PFSK-1 (cell line): ENCODE results near the gene TBKBP1.

Experiments used
- FOXP2 ChIP-seq: optimal IDR thresholded peaks from 2 replicates; pipeline ENCODE3; 2011; ENCODE audit warnings: borderline replicate concordance, control low read depth, inconsistent platforms; ENCODE audit not compliant: insufficient read depth; ENCODE audit errors: extremely low read length, extremely low read depth
- POLR2AphosphoS5 ChIP-seq: IDR thresholded peaks from 2 replicates; pipeline ENCODE4 v1.6.1; 2012; ENCODE audit warnings: low read depth, mild to moderate bottlenecking, control low read depth, low read length, moderate library complexity
- SIN3A ChIP-seq: IDR thresholded peaks from 2 replicates; pipeline ENCODE4 v1.6.1; 2012; ENCODE audit warnings: mild to moderate bottlenecking, low read length, moderate library complexity, borderline replicate concordance; ENCODE audit not compliant: insufficient read depth
- TAF1 ChIP-seq: IDR thresholded peaks from 2 replicates; pipeline ENCODE4 v1.6.1; 2012; ENCODE audit warnings: low read length, control low read depth, borderline replicate concordance; ENCODE audit not compliant: insufficient read depth
- TF ChIP-seq, protein P1 (sequence below), 2 experiments: IDR thresholded peaks; 2 replicates each; pipeline versions ENCODE4 v1.6.1 to v1.8.0; 2011 to 2012; ENCODE audit warnings: low read depth in 2 of 2, low read length in 2 of 2, control low read depth in 1 of 2, inconsistent platforms in 1 of 2, mild to moderate bottlenecking in 1 of 2, moderate library complexity in 1 of 2; ENCODE audit not compliant: insufficient read depth in 1 of 2

The TBKBP1 gene

GRCh38 chr17:47690121-47690520 lies 3.8 kb upstream of the TBKBP1 start:
- TF ChIP-seq SIN3A = no peak
- TF ChIP-seq FOXP2 = no peak
- TF ChIP-seq, protein P1, sequence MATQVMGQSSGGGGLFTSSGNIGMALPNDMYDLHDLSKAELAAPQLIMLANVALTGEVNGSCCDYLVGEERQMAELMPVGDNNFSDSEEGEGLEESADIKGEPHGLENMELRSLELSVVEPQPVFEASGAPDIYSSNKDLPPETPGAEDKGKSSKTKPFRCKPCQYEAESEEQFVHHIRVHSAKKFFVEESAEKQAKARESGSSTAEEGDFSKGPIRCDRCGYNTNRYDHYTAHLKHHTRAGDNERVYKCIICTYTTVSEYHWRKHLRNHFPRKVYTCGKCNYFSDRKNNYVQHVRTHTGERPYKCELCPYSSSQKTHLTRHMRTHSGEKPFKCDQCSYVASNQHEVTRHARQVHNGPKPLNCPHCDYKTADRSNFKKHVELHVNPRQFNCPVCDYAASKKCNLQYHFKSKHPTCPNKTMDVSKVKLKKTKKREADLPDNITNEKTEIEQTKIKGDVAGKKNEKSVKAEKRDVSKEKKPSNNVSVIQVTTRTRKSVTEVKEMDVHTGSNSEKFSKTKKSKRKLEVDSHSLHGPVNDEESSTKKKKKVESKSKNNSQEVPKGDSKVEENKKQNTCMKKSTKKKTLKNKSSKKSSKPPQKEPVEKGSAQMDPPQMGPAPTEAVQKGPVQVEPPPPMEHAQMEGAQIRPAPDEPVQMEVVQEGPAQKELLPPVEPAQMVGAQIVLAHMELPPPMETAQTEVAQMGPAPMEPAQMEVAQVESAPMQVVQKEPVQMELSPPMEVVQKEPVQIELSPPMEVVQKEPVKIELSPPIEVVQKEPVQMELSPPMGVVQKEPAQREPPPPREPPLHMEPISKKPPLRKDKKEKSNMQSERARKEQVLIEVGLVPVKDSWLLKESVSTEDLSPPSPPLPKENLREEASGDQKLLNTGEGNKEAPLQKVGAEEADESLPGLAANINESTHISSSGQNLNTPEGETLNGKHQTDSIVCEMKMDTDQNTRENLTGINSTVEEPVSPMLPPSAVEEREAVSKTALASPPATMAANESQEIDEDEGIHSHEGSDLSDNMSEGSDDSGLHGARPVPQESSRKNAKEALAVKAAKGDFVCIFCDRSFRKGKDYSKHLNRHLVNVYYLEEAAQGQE (IDR thresholded peaks at IDR 0.05; ENCODE audit: insufficient read depth in 1 of 2, low read depth in 2 of 2, low read length in 2 of 2) = no peak
- no peak for TF ChIP-seq TAF1
- no peak for TF ChIP-seq POLR2AphosphoS5

DNA sequence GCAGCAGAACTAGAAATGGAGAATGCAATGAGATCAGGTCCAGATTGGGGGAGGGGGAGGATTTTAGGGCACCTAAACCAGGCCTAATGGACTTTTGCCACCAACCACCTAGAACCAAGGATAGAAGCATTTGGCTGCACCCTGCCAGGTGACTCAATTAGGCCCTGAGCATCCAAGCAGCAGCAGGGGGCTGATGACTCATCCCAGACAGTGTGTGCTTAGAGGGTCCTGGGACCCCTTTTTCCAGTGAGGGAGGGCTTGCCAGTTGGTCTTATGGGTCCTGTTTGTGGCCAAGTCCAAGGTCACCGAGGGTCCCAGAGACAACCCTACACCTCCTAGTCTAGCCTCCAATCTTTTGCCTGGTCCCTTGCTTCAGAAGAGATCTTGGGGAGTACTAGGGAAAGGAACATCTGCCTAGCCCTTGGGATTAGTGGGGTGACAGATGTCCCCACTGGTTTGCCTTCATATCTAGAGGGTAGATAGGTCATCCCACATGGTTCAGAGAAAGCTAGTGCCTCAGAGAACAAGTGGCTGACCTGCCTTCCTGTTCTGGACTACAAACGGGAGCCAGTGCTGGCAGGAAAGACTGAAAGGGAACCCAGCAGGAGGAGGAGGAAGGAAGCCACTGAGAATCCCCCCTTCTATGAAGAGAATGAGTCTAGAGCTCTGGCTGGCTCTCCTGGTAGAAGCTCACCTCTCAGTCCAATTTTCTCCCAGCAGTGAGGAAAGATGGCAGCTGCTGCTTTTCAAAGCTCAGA lies 1.6 kb upstream of the TBKBP1 start:
- no peak for TF ChIP-seq POLR2AphosphoS5
- no peak for TF ChIP-seq TAF1
- TF ChIP-seq FOXP2 = no peak
- no peak for TF ChIP-seq SIN3A
- TF ChIP-seq, protein P1 (IDR thresholded peaks at IDR 0.05; ENCODE audit: insufficient read depth in 1 of 2, low read depth in 2 of 2, low read length in 2 of 2) = no peak

- TF ChIP-seq, protein P1 (IDR thresholded peaks at IDR 0.05; ENCODE audit: insufficient read depth in 1 of 2, low read depth in 2 of 2, low read length in 2 of 2) = no peak
- no peak for TF ChIP-seq TAF1
- TF ChIP-seq POLR2AphosphoS5 = no peak
- no peak for TF ChIP-seq FOXP2
- TF ChIP-seq SIN3A = no peak
Measured at GRCh38 chr17:47692895-47693730, 848 bp upstream of the TBKBP1 start.

DNA sequence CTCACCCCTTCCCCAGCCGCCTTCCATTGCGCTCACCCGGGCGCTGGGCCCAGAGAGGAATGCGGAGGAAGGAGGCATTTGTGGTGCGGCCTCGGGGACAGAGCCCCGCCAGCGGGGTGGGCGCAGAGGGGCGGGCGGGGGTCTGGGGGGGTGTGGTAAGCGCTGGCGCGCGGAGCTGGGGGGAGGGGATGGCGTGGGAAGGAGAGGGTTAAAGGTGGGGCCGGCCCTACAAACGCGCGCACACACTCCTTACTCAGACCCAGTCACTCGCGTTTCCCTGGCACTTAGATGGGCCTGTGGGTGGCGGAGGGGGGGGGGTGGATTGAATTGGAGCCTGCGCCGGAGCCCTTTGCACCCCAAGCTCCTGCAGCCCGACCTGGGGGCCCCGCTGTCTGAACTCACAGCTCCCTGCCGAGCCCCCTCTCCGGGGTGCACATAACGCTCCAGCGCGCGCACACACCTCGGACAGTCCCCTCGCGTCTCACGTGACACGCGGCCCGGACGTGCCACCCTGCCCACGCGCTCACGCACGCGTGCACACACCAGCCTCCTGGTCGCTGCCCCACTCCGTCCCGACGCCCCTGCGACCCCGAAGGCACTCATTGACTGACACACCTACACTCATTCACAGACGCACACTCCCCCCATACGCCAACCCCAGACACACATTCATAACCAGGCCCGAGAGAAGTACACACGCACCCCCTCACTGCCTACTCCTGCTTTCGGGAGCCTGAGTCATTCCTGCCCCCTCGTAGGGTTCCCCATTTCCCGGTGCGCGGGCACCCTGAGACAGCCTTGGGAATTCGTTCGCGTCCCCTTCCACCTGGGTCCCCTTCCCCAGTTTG lies 844 bp downstream of the TBKBP1 start:
- TF ChIP-seq SIN3A = no peak
- TF ChIP-seq FOXP2 = peak; percentile 12
